ENCODE results near the gene ADPRHL1. TPM values are rescaled to one million over a fixed set of nuclear protein-coding genes. Genes with fewer than 3 reads are reported as not detected.

Gene ADPRHL1
- total RNA-seq, 1 donor, result 5.1 TPM

GRCh38 chr13:113448885-113449692 lies 4.2 kb downstream of the ADPRHL1 start:
- H3K4me3 ChIP-seq (ENCODE audit: insufficient read depth, low read length), result peak overlapping the region; percentile 65
- no peaks in the 10 kb centered on the region for H3K27me3 ChIP-seq (ENCODE audit: insufficient read depth, low read length)
- no peaks in the 10 kb centered on the region for H3K9me3 ChIP-seq (ENCODE audit: low read depth, low read length)
- no peaks in the 10 kb centered on the region for H3K79me2 ChIP-seq (ENCODE audit: insufficient read depth, low read length)
- no peaks in the 10 kb centered on the region for H4K20me1 ChIP-seq (ENCODE audit: insufficient read depth, low read length)
- peak; percentile 87 for DNase-seq (ENCODE audit: insufficient read length, low spot score, missing footprints)
- peak overlapping the region; percentile 91 for H2AFZ ChIP-seq (ENCODE audit: low read length)
- peak overlapping the region; percentile 94 for H3K4me2 ChIP-seq (ENCODE audit: insufficient read depth, low read length)
- H3K4me1 ChIP-seq (ENCODE audit: insufficient read depth, low read length), result peaks cover 7% of the 10 kb centered on the region
- no peak for TF ChIP-seq CTCF (IDR thresholded peaks at IDR 0.05; ENCODE audit: extremely low read depth, low read depth, low read length)
- peak overlapping the region; percentile 16 for H3K27ac ChIP-seq (ENCODE audit: low read depth, low read length)
- H3K36me3 ChIP-seq (ENCODE audit: insufficient read depth, low read length), result peaks cover 3% of the 10 kb centered on the region

GRCh38 chr13:113448545-113448884 lies 4.8 kb downstream of the ADPRHL1 start:
- TF ChIP-seq CTCF (IDR thresholded peaks at IDR 0.05; ENCODE audit: extremely low read depth, low read depth, low read length), result no peak
- H4K20me1 ChIP-seq (ENCODE audit: insufficient read depth, low read length), result no peaks in the 10 kb centered on the region
- DNase-seq (ENCODE audit: insufficient read length, low spot score, missing footprints), result no peak
- H3K4me3 ChIP-seq (ENCODE audit: insufficient read depth, low read length), result peak overlapping the region; percentile 65
- no peaks in the 10 kb centered on the region for H3K36me3 ChIP-seq (ENCODE audit: insufficient read depth, low read length)
- H3K79me2 ChIP-seq (ENCODE audit: insufficient read depth, low read length), result no peaks in the 10 kb centered on the region
- H3K27me3 ChIP-seq (ENCODE audit: insufficient read depth, low read length), result no peaks in the 10 kb centered on the region
- H3K9me3 ChIP-seq (ENCODE audit: low read depth, low read length), result no peaks in the 10 kb centered on the region
- H3K4me1 ChIP-seq (ENCODE audit: insufficient read depth, low read length), result peaks cover 7% of the 10 kb centered on the region
- peak overlapping the region; percentile 91 for H2AFZ ChIP-seq (ENCODE audit: low read length)
- no peak overlapping the region for H3K27ac ChIP-seq (ENCODE audit: low read depth, low read length)
- H3K4me2 ChIP-seq (ENCODE audit: insufficient read depth, low read length), result peak overlapping the region; percentile 94

GRCh38 chr13:113447596-113447995 lies 5.7 kb downstream of the ADPRHL1 start:
- no peak overlapping the region for H3K4me3 ChIP-seq (ENCODE audit: insufficient read depth, low read length)
- no peaks in the 10 kb centered on the region for H3K9me3 ChIP-seq (ENCODE audit: low read depth, low read length)
- H3K27ac ChIP-seq (ENCODE audit: low read depth, low read length), result no peak overlapping the region
- no peaks in the 10 kb centered on the region for H4K20me1 ChIP-seq (ENCODE audit: insufficient read depth, low read length)
- DNase-seq (ENCODE audit: insufficient read length, low spot score, missing footprints), result no peak
- H3K4me2 ChIP-seq (ENCODE audit: insufficient read depth, low read length), result no peak overlapping the region
- H3K4me1 ChIP-seq (ENCODE audit: insufficient read depth, low read length), result peaks cover 7% of the 10 kb centered on the region
- H3K27me3 ChIP-seq (ENCODE audit: insufficient read depth, low read length), result no peaks in the 10 kb centered on the region
- no peak overlapping the region for H2AFZ ChIP-seq (ENCODE audit: low read length)
- no peaks in the 10 kb centered on the region for H3K79me2 ChIP-seq (ENCODE audit: insufficient read depth, low read length)
- TF ChIP-seq CTCF (IDR thresholded peaks at IDR 0.05; ENCODE audit: extremely low read depth, low read depth, low read length), result no peak
- no peaks in the 10 kb centered on the region for H3K36me3 ChIP-seq (ENCODE audit: insufficient read depth, low read length)

GRCh38 chr13:113446488-113446854 lies 6.8 kb downstream of the ADPRHL1 start:
- H3K36me3 ChIP-seq (ENCODE audit: insufficient read depth, low read length), result no peaks in the 10 kb centered on the region
- TF ChIP-seq CTCF (IDR thresholded peaks at IDR 0.05; ENCODE audit: extremely low read depth, low read depth, low read length), result no peak
- H3K9me3 ChIP-seq (ENCODE audit: low read depth, low read length), result no peaks in the 10 kb centered on the region

More at GRCh38 chr13:113446488-113446854, 6.8 kb downstream of the ADPRHL1 start:
- H3K79me2 ChIP-seq (ENCODE audit: insufficient read depth, low read length), result no peaks in the 10 kb centered on the region
- H3K4me2 ChIP-seq (ENCODE audit: insufficient read depth, low read length), result no peak overlapping the region
- H2AFZ ChIP-seq (ENCODE audit: low read length), result no peak overlapping the region
- peaks cover 7% of the 10 kb centered on the region for H3K4me1 ChIP-seq (ENCODE audit: insufficient read depth, low read length)
- H3K4me3 ChIP-seq (ENCODE audit: insufficient read depth, low read length), result no peak overlapping the region
- H3K27me3 ChIP-seq (ENCODE audit: insufficient read depth, low read length), result no peaks in the 10 kb centered on the region
- peak; percentile 19 for DNase-seq (ENCODE audit: insufficient read length, low spot score, missing footprints)
- no peaks in the 10 kb centered on the region for H4K20me1 ChIP-seq (ENCODE audit: insufficient read depth, low read length)
- H3K27ac ChIP-seq (ENCODE audit: low read depth, low read length), result no peak overlapping the region

Data from osteoblast (primary cell).